ENCODE results near the gene RB1.

GRCh38 chr13:48291730-48292129, 11.8 kb upstream of the RB1 start:
- TF ChIP-seq, protein P1, sequence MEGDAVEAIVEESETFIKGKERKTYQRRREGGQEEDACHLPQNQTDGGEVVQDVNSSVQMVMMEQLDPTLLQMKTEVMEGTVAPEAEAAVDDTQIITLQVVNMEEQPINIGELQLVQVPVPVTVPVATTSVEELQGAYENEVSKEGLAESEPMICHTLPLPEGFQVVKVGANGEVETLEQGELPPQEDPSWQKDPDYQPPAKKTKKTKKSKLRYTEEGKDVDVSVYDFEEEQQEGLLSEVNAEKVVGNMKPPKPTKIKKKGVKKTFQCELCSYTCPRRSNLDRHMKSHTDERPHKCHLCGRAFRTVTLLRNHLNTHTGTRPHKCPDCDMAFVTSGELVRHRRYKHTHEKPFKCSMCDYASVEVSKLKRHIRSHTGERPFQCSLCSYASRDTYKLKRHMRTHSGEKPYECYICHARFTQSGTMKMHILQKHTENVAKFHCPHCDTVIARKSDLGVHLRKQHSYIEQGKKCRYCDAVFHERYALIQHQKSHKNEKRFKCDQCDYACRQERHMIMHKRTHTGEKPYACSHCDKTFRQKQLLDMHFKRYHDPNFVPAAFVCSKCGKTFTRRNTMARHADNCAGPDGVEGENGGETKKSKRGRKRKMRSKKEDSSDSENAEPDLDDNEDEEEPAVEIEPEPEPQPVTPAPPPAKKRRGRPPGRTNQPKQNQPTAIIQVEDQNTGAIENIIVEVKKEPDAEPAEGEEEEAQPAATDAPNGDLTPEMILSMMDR (IDR thresholded peaks at IDR 0.05; ENCODE audit: poor library complexity, severe bottlenecking), result no peak
- no peak for TF ChIP-seq POLR2AphosphoS5 (IDR thresholded peaks at IDR 0.05)
- TF ChIP-seq SMC3 (conservative IDR thresholded peaks at IDR 0.05; ENCODE audit: poor library complexity), result no peak
- no peak for TF ChIP-seq EZH2 (IDR thresholded peaks at IDR 0.05; ENCODE audit: borderline replicate concordance, insufficient read depth, low read length, poor library complexity, severe bottlenecking)
- TF ChIP-seq TAF1 (IDR thresholded peaks at IDR 0.05; ENCODE audit: low read depth), result no peak
- no peak for TF ChIP-seq RAD21 (conservative IDR thresholded peaks at IDR 0.05)
- TF ChIP-seq EP300 (conservative IDR thresholded peaks at IDR 0.05; ENCODE audit: poor library complexity, severe bottlenecking), result no peak

All from neural cell (in vitro differentiated cells).